Inflammatory macrophage treated with lipopolysaccharide for 1 hour (primary cell): ENCODE measurements around the gene THNSL1.

ENCODE experiments used
- DNase-seq, 2 donors: peaks; one replicate each; pipeline ENCODE4 v3.0.0-alpha.2; 2020 to 2022

THNSL1 gene

DNA sequence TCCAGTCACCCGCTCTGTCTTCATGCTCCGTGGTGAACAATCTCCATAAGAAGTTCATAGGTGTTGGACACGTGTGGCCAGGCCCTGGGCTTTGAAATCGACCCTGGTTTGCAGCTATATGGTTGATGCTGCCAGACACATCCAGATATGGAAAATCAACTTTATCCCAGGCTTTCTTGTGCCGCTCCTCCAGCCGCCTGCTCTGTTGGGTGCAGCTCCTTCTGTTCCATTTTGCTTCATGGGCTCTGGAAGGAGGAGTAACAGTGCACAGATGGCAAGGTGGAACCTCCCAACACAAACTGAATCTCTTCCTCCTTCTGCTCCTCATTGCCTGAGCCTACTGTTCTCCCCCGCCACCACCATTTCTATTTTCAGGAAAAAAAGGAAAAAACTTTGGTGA is 44.7 kb downstream of the THNSL1 start:
- no peak for DNase-seq

GRCh38 chr10:25061711-25062449 is 45.5 kb downstream of the THNSL1 start:
- no peak for DNase-seq

DNA sequence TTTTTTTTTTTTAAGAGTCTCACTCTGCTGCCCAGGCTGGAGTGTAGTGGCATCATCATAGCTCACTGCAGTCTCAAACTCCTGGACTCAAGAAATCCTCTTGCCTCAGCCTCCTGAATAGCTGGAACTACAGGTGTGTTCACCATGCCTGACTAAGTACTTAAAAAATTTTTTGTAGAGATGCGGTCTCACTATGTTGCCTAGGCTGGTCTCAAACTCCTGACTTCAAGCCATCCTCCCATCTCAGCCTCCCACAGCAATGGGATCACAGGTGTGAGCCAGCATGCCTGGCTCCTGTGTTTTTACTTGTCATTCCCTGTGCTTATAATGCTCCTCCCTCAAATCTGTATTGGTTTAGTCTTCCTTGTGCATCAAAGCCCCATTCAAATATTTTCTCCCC is 46.7 kb downstream of the THNSL1 start:
- DNase-seq: no peak

DNA sequence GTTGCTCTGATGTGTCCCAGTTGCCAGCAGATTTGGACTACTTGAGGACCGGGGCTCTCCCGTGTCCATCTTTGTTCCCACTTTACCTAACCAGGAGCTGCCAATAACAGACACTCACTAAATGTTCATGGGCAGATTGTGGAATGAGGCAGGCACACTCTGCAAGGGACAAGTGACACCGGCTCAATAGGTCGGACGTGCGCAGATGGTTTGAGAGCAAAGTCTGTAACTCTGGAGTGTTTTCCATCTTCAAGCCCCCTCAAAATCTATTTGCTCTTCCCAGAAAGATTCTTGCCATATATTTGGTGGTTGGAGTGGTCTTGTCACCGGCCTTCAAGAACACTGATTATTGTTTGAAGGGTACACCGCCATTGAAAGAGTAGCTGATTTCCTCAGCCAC is 47.2 kb downstream of the THNSL1 start:
- no peak for DNase-seq

GRCh38 chr10:25064401-25064800 is 48.0 kb downstream of the THNSL1 start:
- no peak for DNase-seq

DNA sequence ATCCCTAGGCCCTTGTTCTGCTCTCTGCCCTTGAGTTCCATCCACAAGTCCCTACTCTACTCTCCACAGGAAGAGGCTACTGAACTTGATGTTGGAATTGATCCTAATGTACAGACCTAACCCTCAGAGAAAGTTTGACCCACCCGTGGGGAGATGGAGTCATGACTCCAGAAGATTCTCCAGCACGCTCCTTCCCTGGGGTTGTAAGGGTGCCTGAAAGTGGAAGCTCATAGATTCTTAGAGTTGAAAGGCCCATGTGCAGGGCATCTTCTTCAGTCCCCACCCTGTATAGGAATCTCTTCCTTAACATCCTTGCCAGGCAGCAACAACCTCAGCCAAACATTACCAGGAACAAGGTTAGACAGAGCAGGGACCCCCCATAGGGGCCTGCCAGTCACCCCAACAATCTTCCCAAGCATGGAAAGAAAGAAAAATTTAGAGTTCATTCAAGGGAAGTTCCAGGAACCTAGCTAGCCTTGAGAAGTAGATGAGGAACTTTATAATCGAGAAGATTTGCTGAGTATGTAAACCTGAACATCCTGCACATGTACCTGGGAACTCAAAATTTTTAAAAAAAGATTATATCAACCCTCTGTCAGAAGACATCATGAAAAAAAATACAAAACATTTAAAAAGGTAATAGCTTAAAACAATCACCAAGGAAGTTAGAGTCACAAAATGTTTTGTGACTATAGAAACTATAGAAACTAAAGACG is 49.5 kb downstream of the THNSL1 start:
- no peak for DNase-seq

GRCh38 chr10:25068152-25069058 is 52.0 kb downstream of the THNSL1 start:
- no peak for DNase-seq

DNA sequence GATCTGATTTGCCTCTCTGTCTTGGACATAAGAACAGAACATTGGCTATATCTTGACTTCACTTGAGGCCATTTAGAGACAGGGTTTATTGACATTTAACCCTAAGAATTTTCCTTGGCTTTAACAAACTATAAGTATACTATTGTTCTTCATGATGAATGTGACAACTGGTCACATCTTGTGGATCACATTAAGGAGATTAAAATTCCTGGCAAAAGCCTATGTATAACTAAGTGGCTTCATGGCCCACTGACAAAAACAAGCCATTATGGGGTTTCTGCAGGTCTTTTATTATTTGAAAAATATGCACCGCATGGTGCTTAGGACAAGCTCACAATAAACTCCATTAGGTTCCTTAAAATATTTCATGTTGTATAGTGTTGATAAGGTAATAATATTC is 54.8 kb downstream of the THNSL1 start:
- no peak for DNase-seq

DNA sequence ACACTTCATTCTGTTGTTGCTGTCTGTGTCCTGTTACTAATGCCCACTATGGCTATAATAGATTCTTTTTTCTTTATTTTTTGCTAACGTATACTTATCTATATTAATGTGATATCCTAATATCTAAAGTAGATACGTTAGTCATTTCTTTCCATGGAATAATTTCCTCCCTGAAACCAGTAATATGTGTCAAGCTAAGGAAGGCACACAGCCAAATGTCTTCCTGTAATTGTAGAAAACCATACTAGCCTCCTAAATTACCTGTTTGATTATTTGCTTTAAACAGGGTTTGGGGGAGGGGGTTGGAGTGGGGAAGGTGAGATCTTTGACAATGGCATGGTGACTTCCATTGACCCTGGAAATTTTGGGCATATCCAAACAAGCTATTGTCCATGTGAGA is 56.4 kb downstream of the THNSL1 start:
- no peak for DNase-seq

DNA sequence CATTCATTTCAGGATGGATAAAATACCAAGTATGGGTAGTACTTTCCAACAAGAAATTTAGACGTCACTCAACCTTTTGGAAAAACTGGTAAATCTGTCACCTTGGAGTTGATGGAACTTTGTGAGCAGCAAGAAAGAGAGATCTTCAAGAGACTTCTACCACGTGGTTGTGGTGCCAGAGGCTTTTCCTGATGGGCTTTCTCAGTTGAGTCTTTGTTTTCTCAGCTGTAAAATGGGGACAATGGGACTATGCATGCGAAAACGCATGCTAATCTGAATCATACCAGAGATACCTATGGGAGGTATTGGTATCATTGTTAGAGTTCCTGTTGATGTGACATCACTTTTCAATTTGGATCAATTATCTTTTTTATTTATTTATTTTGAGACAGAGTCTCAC is 59.4 kb downstream of the THNSL1 start:
- no peak for DNase-seq
